ENCODE data around the gene POLD1. TPM values are rescaled to one million over a fixed set of nuclear protein-coding genes. Genes with fewer than 3 reads are reported as not detected.

POLD1 gene
- total and polyA plus RNA-seq, 2 of the 13 experiments (the other 11 are each of a cell fraction or from before 2014, with no cell fraction given) = 17.4 to 54.0 TPM

- no peak for TF ChIP-seq GPBP1L1 (CRISPR knock-in tag; IDR thresholded peaks at IDR 0.05)
- TF ChIP-seq ZEB1 (IDR thresholded peaks at IDR 0.05; ENCODE audit: insufficient replicate concordance, low read depth) = no peak
- no peak for TF ChIP-seq HOXA7 (CRISPR knock-in tag; IDR thresholded peaks at IDR 0.05)
- TF ChIP-seq, protein P1, sequence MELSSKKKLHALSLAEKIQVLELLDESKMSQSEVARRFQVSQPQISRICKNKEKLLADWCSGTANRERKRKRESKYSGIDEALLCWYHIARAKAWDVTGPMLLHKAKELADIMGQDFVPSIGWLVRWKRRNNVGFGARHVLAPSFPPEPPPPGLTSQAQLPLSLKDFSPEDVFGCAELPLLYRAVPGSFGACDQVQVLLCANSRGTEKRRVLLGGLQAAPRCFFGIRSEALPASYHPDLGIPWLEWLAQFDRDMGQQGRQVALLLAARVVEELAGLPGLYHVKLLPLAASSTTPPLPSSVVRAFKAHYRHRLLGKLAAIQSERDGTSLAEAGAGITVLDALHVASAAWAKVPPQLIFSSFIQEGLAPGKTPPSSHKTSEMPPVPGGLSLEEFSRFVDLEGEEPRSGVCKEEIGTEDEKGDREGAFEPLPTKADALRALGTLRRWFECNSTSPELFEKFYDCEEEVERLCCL (CRISPR knock-in tag; IDR thresholded peaks at IDR 0.05; ENCODE audit: borderline replicate concordance) = no peak
- TF ChIP-seq SOX6 (IDR thresholded peaks at IDR 0.05) = no peak
- TF ChIP-seq SOX6 (CRISPR knock-in tag; IDR thresholded peaks at IDR 0.05) = peak; percentile 27; the same call in 1 of the 2 replicates
- TF ChIP-seq ZNF562 (CRISPR knock-in tag; IDR thresholded peaks at IDR 0.05; ENCODE audit: borderline replicate concordance) = no peak
- TF ChIP-seq GATA4 (IDR thresholded peaks at IDR 0.05; ENCODE audit: borderline replicate concordance, low read depth) = no peak
- TF ChIP-seq JUNB (CRISPR knock-in tag; IDR thresholded peaks at IDR 0.05; ENCODE audit: borderline replicate concordance) = no peak
- no peak for TF ChIP-seq ZNF709 (CRISPR knock-in tag; IDR thresholded peaks at IDR 0.05)
- TF ChIP-seq HDAC1 (CRISPR knock-in tag; IDR thresholded peaks at IDR 0.05) = 0 out of 2 replicates have a peak, but pooled peaks have one; percentile 32
- TF ChIP-seq DDIT3 (CRISPR knock-in tag; IDR thresholded peaks at IDR 0.05) = no peak
- 0 out of 2 replicates have a peak, but pooled peaks have one; percentile 1 for TF ChIP-seq GABPB1 (CRISPR knock-in tag; IDR thresholded peaks at IDR 0.05)
- TF ChIP-seq ZNF674 (CRISPR knock-in tag; IDR thresholded peaks at IDR 0.05; ENCODE audit: low read depth) = no peak
These were observed 76.1 kb downstream of the POLD1 start (continued) for GRCh38 chr19:50460161-50460765.

Measured in HepG2 (cell line).